ENCODE results near the gene SIL1. TPM values are rescaled to one million over a fixed set of nuclear protein-coding genes. Genes with fewer than 3 reads are reported as not detected.
A peak's percentile ranks its signal among the peaks of the same experiment; 100 is the strongest.

SIL1 gene
- polyA plus RNA-seq, 4 donors: 47.9 to 58.9 (median 52.1) TPM

GRCh38 chr5:138949223-138949574 lies 249.0 kb downstream of the SIL1 start:
- DNase-seq (ENCODE audit: low read depth in 4 of 4, low spot score in 3 of 4): no peak

- no peak for DNase-seq (ENCODE audit: low read depth in 4 of 4, low spot score in 3 of 4)
Measured at GRCh38 chr5:138948471-138949222, 249.5 kb downstream of the SIL1 start.

GRCh38 chr5:138947780-138948179 lies 250.4 kb downstream of the SIL1 start:
- DNase-seq (ENCODE audit: low read depth in 4 of 4, low spot score in 3 of 4): no peak

- DNase-seq (ENCODE audit: low read depth in 4 of 4, low spot score in 3 of 4): no peak
Measured at GRCh38 chr5:138946831-138947560, 251.2 kb downstream of the SIL1 start.

- DNase-seq (ENCODE audit: low read depth in 4 of 4, low spot score in 3 of 4): no peak
Measured at GRCh38 chr5:138946241-138946623, 251.9 kb downstream of the SIL1 start.

- no peak for DNase-seq (ENCODE audit: low read depth in 4 of 4, low spot score in 3 of 4)
Measured at GRCh38 chr5:138945421-138946240, 252.5 kb downstream of the SIL1 start.

GRCh38 chr5:138944527-138945322 lies 253.4 kb downstream of the SIL1 start:
- peak in 2 of 4 donors; percentile 55 to 69 for DNase-seq (ENCODE audit: low read depth in 4 of 4, low spot score in 3 of 4)

- DNase-seq (ENCODE audit: low read depth in 4 of 4, low spot score in 3 of 4): no peak
Measured at GRCh38 chr5:138943599-138944173, 254.5 kb downstream of the SIL1 start.

GRCh38 chr5:138942861-138943260 lies 255.3 kb downstream of the SIL1 start:
- no peak for DNase-seq (ENCODE audit: low read depth in 4 of 4, low spot score in 3 of 4)

GRCh38 chr5:138942066-138942465 lies 256.1 kb downstream of the SIL1 start:
- no peak for DNase-seq (ENCODE audit: low read depth in 4 of 4, low spot score in 3 of 4)

GRCh38 chr5:138938526-138938925 lies 259.6 kb downstream of the SIL1 start:
- DNase-seq (ENCODE audit: low read depth in 4 of 4, low spot score in 3 of 4): no peak

GRCh38 chr5:138937392-138938387 lies 260.5 kb downstream of the SIL1 start:
- no peak for DNase-seq (ENCODE audit: low read depth in 4 of 4, low spot score in 3 of 4)

- DNase-seq (ENCODE audit: low read depth in 4 of 4, low spot score in 3 of 4): no peak
Measured at GRCh38 chr5:138936968-138937345, 261.2 kb downstream of the SIL1 start.

GRCh38 chr5:138936225-138936967 lies 261.8 kb downstream of the SIL1 start:
- no peak for DNase-seq (ENCODE audit: low read depth in 4 of 4, low spot score in 3 of 4)

GRCh38 chr5:138935466-138935865 lies 262.7 kb downstream of the SIL1 start:
- no peak for DNase-seq (ENCODE audit: low read depth in 4 of 4, low spot score in 3 of 4)

- DNase-seq (ENCODE audit: low read depth in 4 of 4, low spot score in 3 of 4): no peak
Measured at GRCh38 chr5:138934971-138935370, 263.2 kb downstream of the SIL1 start.

- no peak for DNase-seq (ENCODE audit: low read depth in 4 of 4, low spot score in 3 of 4)
Measured at GRCh38 chr5:138933522-138934290, 264.5 kb downstream of the SIL1 start.
